HCEC 1CT (cell line): ENCODE results near the gene OR3A2.
"Not testable (repeated sequence)": the region's sequence is repeated elsewhere in the genome, so short reads cannot be mapped to it uniquely, and the experiment has no call there.

Experiments
- DNase-seq: peaks from one replicate; pipeline ENCODE4 v3.0.0-alpha.2; 2017

The OR3A2 gene

DNA sequence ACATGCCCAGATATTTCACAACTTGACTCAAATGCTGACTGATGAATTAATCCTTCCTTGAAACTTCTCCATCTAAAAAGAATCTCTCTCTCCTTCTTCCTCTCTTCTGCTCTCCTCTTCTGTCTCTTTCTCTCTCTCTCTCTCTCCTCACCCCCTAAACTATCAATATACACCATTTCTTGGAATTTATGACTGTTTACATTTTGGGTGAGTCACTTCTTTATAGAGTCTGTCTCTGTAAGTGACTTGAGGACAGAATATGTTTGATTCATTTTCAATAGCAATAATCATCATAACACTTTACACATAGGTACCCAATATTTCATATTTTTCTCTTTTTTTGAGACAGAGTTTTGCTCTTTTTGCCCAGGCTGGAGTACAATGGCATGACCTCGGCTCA lies 103.2 kb downstream of the OR3A2 start:
- no peak for DNase-seq

DNA sequence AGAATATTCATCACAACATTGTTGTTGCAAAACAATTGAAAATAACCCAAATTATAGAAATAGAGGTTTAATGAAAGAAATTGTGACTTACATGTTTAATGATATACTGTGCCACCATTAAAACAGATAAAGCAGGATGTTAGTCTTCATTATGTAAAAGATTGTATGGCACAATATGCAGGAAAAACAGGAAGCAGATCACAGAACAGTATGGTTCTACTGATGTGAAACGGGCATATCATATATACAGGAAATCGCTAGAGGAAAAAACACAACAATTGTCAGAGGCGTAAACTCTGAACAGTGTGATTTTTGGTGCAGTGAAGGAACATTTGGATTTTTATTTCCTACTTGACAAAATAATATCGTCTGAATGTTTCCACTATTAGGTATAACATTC lies 110.0 kb downstream of the OR3A2 start:
- DNase-seq = no peak

DNA sequence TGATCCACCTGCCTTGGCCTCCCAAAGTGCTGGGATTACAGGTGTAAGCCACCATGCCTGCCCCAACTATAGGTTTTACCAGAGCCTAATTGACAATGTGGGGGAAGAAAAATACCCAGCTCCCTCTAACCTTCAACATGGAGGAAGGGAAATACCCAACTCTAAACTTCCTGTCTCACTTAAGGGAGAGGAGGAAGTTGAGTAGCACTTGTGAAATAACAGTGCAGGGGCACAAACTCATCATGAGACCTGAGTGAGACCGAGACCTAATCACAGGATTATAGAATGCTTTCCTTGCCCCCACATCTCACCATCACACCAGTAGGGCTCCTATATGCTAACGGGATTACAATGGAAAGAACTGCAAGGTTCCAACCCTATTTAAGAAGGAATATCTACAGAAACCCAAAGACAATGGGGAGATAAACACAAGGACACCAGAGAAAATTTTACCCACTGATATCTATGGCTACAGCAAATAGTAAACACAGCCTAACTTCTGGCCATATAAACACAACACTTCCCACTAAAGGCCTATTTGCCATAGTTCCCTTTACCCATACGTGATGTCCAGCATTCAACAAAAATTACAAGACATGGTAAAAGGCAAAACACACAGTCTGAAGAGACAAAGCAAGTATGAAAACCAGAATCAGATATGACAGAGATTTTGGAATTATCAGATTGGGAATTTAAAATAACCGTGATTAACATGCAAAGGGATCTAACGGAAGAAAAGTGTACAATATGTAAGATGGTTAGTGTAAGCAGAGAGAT lies 114.8 kb downstream of the OR3A2 start:
- DNase-seq = no peak

DNA sequence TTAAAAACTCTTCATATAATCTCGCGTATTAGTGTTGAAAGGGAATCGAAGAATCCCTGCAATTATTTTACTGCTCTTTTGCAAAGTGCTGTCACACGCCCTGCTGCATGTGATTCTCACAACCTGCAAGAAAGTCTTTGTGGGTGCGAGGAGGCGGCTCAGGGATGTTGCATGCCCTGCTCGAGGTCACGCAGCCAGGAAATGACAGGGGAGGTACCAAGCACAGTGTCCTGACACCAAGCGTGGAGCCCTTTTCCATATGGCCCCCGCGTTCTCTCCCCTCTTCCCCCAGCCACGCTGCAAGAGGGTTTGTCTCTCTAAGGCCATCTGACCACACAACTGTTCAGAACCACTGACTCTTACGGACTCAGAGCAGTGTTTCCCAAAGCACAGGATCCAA lies 125.5 kb downstream of the OR3A2 start:
- DNase-seq = no peak

DNA sequence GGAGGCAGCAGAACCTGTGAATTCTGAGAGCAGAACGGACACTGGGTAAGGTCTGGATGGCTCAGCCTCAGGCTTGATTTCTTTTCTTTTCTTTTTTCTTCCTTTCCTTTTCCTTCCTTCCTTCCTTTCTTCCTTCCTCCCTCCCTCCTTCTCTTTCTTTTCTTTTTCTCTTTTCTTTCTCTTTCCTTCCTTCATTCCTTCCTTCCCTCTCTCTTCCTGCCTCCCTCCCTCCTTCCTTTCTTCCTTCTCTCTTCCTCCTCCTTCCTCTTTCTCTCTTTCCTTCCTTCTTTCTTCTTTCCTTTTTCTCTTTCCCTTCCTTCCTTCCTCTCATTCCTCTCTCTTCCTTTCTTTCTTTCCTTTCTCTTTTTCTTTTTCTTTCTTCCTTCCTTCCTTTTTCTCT lies 125.9 kb downstream of the OR3A2 start:
- DNase-seq = no peak

DNA sequence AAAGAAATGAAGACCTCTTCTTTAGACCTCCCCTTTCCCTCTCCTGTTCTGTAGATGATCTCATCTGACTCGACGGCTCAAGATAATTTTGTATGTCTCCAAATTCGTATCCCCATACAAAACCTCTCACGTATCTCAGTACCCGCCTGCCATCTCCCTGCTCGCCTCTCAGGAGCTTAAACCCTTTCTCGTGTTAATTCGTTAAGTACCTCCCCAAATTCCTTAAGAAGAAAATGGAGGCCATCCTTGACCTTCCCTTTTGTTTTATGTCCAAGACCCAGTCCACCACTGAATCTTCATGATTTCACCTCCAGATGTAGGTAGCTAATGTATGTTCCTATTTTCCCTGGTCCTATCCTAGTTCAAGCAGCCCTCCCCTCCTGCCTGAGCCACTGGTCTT lies 129.5 kb downstream of the OR3A2 start:
- no peak for DNase-seq

DNA sequence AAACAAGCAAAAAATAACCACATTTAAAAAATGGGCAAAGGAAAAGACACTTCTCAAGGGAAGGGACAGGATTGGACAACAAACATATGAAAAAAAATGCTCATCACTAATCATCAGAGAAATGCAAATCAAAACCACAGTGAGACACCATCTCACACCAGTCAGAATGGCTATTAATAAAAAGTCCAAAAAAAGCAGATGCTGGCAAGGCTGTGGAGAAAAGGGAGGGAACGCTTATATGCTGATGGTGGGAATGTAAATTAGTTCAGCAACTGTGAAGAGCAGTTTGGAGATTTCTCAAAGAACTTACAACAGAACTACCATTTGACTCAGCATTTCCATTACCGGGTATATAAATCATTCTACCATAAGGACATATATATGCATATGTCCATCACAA lies 137.1 kb downstream of the OR3A2 start:
- DNase-seq = not testable (repeated sequence)

DNA sequence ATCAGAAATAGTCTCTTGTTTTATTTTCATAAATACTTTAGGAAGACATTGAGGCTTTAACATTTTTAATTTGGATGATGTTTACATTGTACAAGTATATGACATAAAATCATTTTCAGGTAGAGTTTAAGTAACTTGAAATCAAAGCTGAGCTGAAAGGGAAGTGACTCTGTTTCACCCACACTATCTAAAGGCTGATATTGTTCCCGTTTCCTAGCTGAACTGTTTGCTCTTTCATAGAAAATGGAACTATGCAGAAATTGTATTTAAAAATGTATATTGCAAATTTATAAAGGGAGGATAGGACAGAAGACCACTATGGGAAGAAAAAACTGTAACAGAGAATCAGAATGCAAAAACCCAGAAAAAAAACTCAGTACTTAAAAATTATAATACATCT lies 141.3 kb downstream of the OR3A2 start:
- DNase-seq = not testable (repeated sequence)

DNA sequence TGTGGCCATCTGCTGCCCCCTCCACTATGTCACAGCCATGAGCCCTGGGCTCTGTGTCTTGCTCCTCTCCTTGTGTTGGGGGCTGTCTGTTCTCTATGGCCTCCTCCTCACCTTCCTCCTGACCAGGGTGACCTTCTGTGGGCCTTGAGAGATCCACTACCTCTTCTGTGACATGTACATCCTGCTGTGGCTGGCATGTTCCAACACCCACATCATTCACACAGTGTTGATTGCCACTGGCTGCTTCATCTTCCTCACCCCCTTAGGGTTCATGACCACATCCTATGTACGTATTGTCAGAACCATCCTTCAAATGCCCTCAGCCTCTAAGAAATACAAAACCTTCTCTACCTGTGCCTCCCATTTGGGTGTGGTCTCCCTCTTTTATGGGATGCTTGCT lies 145.1 kb downstream of the OR3A2 start:
- not testable (repeated sequence) for DNase-seq

DNA sequence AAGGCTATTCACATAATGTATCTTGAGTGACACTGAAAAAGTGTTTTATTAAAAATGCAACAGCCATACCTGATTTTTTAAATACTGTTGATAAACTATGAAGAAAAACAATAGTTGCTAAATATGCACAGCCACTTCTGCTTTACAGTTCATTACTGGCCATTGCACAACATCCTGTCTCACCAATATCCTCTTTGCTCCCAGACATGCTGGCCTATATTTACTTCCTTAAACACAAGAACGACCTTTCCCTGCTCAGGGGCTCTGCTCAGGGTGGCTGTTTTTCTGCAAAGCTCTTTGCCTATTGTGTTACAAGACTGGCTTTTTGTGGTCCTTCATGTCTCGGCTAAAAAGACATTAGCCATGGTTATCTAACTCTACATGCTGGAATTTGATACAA lies 147.4 kb downstream of the OR3A2 start:
- DNase-seq = not testable (repeated sequence)

DNA sequence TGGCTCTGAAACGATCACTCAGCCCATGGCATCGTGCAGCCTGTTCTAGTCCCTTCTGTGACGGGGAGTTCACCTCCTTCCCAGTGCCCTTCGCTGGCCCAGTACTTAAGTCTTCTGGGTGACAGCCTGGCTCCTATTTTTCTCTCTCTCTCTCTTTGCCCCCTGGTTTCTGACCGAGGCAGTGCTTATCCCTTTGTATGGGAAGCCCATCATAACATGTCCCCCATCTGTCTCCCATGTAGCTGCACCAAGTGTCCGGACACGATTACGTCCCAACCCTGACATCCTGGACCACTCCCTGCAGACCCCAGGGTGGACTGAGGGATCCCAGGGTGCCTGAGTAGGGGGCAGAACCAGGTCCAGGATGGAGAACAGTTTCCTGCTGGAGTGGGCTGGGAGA lies 153.8 kb downstream of the OR3A2 start:
- not testable (repeated sequence) for DNase-seq
